Glutamatergic neuron (in vitro differentiated cells): ENCODE data around the gene FAM110D. TPM values are rescaled to one million over a fixed set of nuclear protein-coding genes. Genes with fewer than 3 reads are reported as not detected.

Experiments
- DNase-seq: peaks from one replicate; pipeline ENCODE4 v3.0.0; 2022
- H3K27ac Mint-ChIP-seq: one replicate; pipeline ENCODE4 v1.8.0; 2020; ENCODE audit warnings: mild to moderate bottlenecking, mixed read lengths, inconsistent platforms; ENCODE audit not compliant: unreplicated experiment
- H3K27me3 Mint-ChIP-seq: one replicate; pipeline ENCODE4 v1.8.0; 2020; ENCODE audit warnings: mild to moderate bottlenecking, moderate library complexity, mixed read lengths, inconsistent platforms; ENCODE audit not compliant: unreplicated experiment
- H3K36me3 Mint-ChIP-seq: one replicate; pipeline ENCODE4 v1.8.0; 2020; ENCODE audit warnings: mild to moderate bottlenecking, mixed read lengths, inconsistent platforms; ENCODE audit not compliant: unreplicated experiment
- H3K4me1 Mint-ChIP-seq: one replicate; pipeline ENCODE4 v1.8.0; 2020; ENCODE audit warnings: mild to moderate bottlenecking, low read depth, mixed read lengths, inconsistent platforms; ENCODE audit not compliant: unreplicated experiment
- H3K4me3 Mint-ChIP-seq: one replicate; pipeline ENCODE4 v1.8.0; 2020; ENCODE audit warnings: mild to moderate bottlenecking, mixed read lengths, inconsistent platforms; ENCODE audit not compliant: unreplicated experiment
- H3K9me3 Mint-ChIP-seq: one replicate; pipeline ENCODE4 v1.8.0; 2020; ENCODE audit warnings: mild to moderate bottlenecking, moderate library complexity, mixed read lengths, inconsistent platforms; ENCODE audit not compliant: unreplicated experiment
- long read RNA-seq: library from polyadenylated mRNA; unstranded; transcript quantifications from one replicate; pipeline ENCODE4 v2.0.0, GENCODE V29; 2020; ENCODE audit not compliant: unreplicated experiment
- total RNA-seq: library from RNA; stranded (reverse); fragmentation: NEBNext Ultra II Directional; extraction: Animal tissue kit (Norgen Biotek cat#: 25700); gene quantifications from one replicate; pipeline ENCODE4 v1.2.1, GENCODE V29; 2021; ENCODE audit not compliant: unreplicated experiment
- TF ChIP-seq, protein P1 (sequence below): fragments of 200-600 bp; sonication (generic); IDR thresholded peaks from one replicate; pipeline ENCODE4 v1.5.0; 2021; ENCODE audit not compliant: partially characterized antibody, unreplicated experiment

The FAM110D gene
- 0.25 TPM for total RNA-seq
- long read RNA-seq, result 0 reads

DNA sequence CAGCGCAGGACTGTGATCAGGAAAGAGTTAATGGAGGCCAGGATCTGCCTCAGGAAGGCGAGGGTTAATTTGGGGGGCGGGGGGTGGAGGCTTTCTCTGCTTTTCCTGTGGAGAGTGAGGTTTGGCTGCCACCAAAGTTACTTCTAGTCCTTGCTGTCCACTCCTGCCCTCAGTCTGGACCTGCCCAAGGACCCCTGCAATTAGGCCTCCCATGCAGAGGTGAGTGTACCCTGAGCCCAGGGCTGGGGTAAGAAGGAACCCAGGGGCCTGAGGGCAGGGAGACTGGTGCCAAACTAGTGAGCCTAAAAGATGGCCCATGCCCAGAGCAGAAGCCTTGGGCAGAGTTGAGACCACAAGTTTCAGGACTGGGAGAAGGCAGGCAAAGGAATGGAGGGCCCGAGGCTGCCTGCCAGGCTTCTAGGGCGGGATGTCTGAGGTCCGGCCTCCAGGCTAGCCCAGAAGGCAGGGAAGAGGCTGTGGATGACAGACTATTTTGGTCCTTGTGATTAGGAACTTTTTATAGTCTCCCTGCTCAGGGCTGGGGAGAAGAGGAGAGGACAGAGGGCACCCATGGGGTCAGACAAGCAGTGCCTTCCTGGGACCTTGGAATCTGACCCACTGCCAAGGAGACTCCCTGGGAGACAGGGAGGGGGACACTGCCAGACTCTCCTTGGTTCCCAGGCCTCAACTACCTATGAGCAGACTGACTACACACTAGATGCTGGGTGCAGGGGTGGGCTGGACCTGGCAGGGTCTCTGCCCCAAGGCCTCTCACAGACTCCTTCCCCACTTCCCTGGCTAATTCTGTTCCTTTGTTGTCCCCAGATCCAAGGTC lies at the start of gene FAM110D:
Gene FAM110D (plus strand): TSS at position 172 of the 835 bp plus-strand sequence. CDS start 2,213 bp downstream, outside the sequence.
- Mint-ChIP-seq H3K27ac (no peak within 1 kb of the TSS), H3K4me1 (peaks cover 12% of the 10 kb centered on the region), H3K27me3 (peaks cover 7% of the 10 kb centered on the region), H3K9me3 (peaks cover 4% of the 10 kb centered on the region), H3K36me3 (no peaks in the 10 kb centered on the region), H3K4me3 (peak within 1 kb of the TSS; percentile 38)
- TF ChIP-seq, protein P1, sequence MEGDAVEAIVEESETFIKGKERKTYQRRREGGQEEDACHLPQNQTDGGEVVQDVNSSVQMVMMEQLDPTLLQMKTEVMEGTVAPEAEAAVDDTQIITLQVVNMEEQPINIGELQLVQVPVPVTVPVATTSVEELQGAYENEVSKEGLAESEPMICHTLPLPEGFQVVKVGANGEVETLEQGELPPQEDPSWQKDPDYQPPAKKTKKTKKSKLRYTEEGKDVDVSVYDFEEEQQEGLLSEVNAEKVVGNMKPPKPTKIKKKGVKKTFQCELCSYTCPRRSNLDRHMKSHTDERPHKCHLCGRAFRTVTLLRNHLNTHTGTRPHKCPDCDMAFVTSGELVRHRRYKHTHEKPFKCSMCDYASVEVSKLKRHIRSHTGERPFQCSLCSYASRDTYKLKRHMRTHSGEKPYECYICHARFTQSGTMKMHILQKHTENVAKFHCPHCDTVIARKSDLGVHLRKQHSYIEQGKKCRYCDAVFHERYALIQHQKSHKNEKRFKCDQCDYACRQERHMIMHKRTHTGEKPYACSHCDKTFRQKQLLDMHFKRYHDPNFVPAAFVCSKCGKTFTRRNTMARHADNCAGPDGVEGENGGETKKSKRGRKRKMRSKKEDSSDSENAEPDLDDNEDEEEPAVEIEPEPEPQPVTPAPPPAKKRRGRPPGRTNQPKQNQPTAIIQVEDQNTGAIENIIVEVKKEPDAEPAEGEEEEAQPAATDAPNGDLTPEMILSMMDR, result no peak
- no peak for DNase-seq

DNA sequence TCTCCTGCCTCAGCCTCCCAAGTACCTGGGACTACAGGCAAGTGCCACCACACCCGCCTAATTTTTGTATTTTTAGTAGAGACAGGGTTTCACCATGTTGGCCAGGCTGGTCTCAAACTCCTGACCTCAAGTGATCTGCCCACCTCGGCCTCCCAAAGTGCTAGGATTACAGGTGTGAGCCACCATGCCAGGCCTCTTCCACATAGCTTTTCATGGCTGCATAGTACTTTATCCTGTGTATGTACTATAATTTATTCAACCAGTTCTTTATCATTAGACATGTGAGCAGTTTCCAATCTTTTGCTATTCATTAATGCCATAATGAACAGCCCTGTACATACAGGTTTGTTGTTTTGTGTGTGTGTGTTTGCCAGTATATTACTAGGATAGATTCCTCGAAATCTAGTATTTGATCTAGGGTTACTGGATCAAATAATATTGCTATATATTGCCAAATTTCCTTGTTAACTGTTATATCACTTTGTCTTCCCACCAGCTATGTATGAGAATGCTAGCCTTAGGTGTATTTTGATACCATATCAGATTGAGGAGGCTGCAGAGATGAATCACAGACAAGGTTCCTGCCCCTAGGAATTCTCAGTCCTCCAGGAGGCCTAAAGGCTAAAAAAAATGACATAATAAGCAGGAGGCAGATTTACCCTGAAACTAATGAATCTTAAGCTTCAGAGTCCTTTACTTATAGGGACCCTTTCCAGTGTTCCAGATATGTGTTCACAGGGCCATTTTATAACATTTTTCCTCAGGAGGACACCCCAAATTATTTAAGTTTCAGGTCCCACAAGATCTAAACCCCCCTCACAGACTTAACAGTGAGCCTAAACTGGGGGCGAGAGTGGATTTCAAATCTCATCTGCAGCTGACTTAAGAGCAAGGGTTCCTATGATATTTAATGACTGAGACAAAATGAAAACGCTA lies 49.4 kb upstream of the FAM110D start:
- H3K4me1 Mint-ChIP-seq, result no peaks in the 10 kb centered on the region
- H3K9me3 Mint-ChIP-seq, result peaks cover 8% of the 10 kb centered on the region
- TF ChIP-seq, protein P1, result no peak
- no peaks in the 10 kb centered on the region for H3K36me3 Mint-ChIP-seq
- H3K27me3 Mint-ChIP-seq, result peaks cover 11% of the 10 kb centered on the region
- H3K27ac Mint-ChIP-seq, result peak overlapping the region; percentile 91
- no peak for DNase-seq
- peak overlapping the region; percentile 90 for H3K4me3 Mint-ChIP-seq

DNA sequence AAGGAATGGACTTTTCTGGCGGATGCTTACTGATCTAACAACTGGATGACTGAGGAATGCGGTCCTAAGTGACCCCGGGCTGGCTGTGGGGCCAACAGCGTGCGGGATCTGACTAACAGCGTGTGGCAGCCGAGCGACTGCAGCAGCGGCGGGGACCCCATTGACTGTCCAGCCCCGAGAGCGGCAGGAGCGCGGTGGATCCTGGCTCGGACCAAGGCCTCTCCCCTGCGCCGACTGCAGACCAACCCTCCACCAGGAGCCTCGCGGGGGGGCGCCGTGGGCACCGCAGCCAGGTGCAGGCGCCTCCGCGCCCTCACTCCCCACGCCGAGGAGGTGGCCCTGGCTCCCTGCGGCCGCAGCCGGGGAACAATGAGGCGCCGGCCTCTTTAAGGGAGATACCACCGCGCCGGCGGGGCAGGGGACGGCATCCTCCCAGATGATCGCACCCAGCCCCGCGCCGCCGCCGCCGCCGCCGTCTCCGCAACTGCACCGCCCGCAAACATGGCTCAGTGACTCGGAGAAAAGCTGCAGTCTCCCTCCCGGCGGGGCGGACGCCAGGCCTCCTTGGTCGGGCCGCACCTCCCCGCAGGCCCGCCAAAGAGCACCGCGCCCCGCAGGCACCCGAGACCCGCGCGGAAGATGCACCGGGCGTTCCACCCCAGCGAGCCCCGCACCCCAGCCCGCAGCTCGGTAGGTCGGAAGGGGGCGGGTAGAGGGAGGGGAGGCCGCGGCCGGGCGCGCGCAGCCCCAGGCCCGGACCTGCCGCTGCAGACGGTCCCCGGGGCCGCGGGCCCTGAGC lies 47.9 kb upstream of the FAM110D start:
- TF ChIP-seq, protein P1, result no peak
- peaks cover 11% of the 10 kb centered on the region for H3K27me3 Mint-ChIP-seq
- peak overlapping the region; percentile 90 for H3K4me3 Mint-ChIP-seq

DNA sequence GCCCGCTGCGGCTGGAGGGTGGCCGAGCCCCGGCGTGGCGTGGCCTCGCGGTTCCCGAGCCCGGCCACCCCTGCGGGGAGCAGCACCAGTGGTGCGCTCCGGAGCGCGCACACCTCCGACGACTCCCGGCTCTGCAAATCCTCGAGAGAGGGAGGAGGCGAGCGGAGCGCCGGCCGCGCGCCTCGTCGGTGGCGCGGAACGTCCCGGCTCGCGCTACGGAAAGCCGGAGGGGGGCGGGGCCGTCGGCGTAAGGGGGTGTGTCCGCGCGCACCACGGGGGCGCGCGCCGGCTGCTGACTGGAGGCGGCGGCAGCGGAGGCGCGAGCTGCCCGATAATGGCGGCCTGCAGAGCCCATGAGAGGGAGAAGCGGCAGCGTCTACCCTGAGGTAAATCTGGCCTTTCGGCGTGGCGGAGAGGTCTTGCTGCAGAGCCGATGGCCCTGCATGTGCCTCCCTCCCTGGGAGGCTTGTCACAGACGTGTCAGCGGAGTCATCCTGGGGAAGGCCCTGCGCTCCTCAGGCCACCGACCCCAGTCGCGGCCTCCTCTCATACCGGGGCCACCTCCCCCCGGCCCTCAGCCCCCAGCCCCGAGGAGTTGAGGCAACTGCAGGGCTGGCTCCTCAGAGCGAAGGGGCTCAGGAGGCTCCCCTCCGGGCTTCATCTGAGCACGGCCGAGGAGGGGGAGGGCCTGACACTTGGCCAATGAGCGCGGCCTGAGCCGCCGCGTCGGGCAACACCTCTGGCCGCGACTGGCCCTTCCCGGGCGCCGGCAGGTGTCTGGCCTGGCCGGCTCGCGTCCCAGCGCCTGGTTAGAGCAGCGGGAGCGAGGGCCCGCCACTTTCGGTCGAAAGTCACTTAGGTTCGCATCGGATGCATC lies 47.1 kb upstream of the FAM110D start, which contains the start of gene PDIK1L:
Gene PDIK1L (plus strand): TSS at position 295 of the 877 bp plus-strand sequence. CDS start 2,485 bp downstream, outside the sequence.
- peaks cover 8% of the 10 kb centered on the region for H3K9me3 Mint-ChIP-seq
- H3K27me3 Mint-ChIP-seq, result peaks cover 11% of the 10 kb centered on the region
- TF ChIP-seq, protein P1, result no peak
- DNase-seq, result peak; percentile 95
- peak within 1 kb of the TSS; percentile 91 for H3K27ac Mint-ChIP-seq
- H3K4me3 Mint-ChIP-seq, result peak within 1 kb of the TSS; percentile 93
- no peaks in the 10 kb centered on the region for H3K4me1 Mint-ChIP-seq
- H3K36me3 Mint-ChIP-seq, result no peaks in the 10 kb centered on the region

More for the DNA sequence above, 47.9 kb upstream of the FAM110D start:
- Mint-ChIP-seq H3K4me1 (no peaks in the 10 kb centered on the region), H3K9me3 (peaks cover 8% of the 10 kb centered on the region), H3K27ac (peak overlapping the region; percentile 91), H3K36me3 (no peaks in the 10 kb centered on the region)
- peak; percentile 87 for DNase-seq
